Heart left ventricle (tissue), 13 donors: Measurements from ENCODE around the gene CAMTA1.

Source experiments
- POLR2A ChIP-seq, 2 donors: fragments of 450-650 bp; IDR thresholded peaks; one replicate each; pipeline ENCODE4 v1.6.1; 2017; ENCODE audit warnings: antibody characterized with exemption in 2 of 2, mild to moderate bottlenecking in 2 of 2, moderate library complexity in 2 of 2
- TF ChIP-seq, protein P1 (sequence below), 12 donors: fragments of 200-600 bp; sonication (generic) in 4 of 12; IDR thresholded peaks; one replicate each; pipeline versions ENCODE4 v1.5.0 to v1.8.0; 2018 to 2022; ENCODE audit warnings: antibody characterized with exemption in 12 of 12, mild to moderate bottlenecking in 5 of 12
- donor health status: ischemic (EF 13 %, LVEDD 7.1; RV severe dilation, severe dysfunction).
- donor health status: DM: no; HTN: yes; CAD: no.
- donor health status: DM: no; HTN: no; CAD: no.
- donor health status: ischemic (EF 25% LVEDD 6.9; RV normal size, moderate dysfunction).
- donor health status: ischemic (EF 25% LVEDD 5.7; RV mildly dilated, moderate dysfunction).
- donor health status: ischemic (EF 35%, LVEDD 5.7; RV mildly dilated, moderate dysfunction).
- donor health status: nonischemic (EF 11% LVEDD 7.7; RV severe dilation, severe dysfunction).
- donor health status: DM: yes; HTN: yes; CAD: no.
- donor health status: PGD.
- donor health status: ischemic (EF 29% LVEDD 5.4; RV normal size, mild dysfunction).
- donor health status: nonischemic (EF 23%, LVEDD 6.1; RV moderate dilation, normal function).

DNA sequence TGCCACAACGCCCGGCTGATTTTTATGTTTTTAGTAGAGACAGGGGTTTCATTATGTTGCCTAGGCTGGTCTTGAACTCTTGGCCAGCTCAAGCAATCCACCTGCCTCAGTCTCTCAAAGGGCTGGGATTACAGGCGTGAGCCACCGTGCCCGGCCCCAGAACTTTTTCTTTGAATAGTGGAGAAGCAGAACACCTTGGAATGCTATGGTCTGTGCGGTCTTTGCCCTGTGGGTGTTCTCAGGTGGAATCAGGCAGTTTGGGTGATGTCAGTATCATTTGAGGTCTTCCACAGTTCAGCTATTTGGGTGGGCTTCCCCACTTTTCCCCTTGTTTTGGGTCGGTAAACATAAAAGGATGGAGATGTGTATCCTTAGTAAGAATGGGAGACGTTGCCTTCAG, 17.6 kb downstream of the CAMTA1 start:
- no peak for TF ChIP-seq POLR2A (IDR thresholded peaks at IDR 0.05)
- TF ChIP-seq, protein P1, sequence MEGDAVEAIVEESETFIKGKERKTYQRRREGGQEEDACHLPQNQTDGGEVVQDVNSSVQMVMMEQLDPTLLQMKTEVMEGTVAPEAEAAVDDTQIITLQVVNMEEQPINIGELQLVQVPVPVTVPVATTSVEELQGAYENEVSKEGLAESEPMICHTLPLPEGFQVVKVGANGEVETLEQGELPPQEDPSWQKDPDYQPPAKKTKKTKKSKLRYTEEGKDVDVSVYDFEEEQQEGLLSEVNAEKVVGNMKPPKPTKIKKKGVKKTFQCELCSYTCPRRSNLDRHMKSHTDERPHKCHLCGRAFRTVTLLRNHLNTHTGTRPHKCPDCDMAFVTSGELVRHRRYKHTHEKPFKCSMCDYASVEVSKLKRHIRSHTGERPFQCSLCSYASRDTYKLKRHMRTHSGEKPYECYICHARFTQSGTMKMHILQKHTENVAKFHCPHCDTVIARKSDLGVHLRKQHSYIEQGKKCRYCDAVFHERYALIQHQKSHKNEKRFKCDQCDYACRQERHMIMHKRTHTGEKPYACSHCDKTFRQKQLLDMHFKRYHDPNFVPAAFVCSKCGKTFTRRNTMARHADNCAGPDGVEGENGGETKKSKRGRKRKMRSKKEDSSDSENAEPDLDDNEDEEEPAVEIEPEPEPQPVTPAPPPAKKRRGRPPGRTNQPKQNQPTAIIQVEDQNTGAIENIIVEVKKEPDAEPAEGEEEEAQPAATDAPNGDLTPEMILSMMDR (IDR thresholded peaks at IDR 0.05): no peak
